CMK (cell line): ENCODE data around the gene GNA12.

ENCODE experiments used
- DNase-seq: peaks from one replicate; pipeline ENCODE4 v3.0.0-alpha.2; 2010; ENCODE audit warnings: low read depth

GNA12 gene

DNA sequence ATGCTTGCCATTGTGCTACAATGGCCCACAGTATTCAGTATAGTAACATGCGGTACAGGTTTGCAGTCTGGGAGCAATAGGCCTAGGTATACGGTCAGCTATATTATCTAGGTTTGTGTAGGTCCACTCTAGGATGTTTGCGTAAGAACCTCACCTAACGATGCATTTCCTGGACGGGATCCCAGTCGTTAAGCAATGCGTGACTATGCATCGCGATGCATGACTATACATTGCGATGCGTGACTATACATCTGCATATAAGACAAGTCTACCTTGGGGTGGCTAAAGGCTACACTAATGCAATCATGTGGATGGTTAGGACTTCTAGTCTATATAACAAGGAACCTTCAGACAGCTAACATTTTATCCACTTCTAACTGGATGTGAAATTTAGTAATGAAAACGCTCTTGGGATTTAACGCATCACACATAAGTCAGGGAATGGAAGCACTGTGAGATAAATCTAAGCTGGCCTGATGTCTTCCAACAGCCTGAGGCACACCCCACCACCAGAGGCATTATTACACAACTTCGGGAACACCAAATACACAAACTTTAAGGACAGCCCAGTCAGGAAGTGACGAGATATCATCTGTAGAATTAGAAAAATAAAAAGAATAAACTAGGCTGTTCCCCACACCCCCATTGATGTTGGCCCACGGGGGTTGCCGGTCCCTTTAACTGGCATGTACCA is 9.2 kb downstream of the GNA12 start:
- DNase-seq = no peak

DNA sequence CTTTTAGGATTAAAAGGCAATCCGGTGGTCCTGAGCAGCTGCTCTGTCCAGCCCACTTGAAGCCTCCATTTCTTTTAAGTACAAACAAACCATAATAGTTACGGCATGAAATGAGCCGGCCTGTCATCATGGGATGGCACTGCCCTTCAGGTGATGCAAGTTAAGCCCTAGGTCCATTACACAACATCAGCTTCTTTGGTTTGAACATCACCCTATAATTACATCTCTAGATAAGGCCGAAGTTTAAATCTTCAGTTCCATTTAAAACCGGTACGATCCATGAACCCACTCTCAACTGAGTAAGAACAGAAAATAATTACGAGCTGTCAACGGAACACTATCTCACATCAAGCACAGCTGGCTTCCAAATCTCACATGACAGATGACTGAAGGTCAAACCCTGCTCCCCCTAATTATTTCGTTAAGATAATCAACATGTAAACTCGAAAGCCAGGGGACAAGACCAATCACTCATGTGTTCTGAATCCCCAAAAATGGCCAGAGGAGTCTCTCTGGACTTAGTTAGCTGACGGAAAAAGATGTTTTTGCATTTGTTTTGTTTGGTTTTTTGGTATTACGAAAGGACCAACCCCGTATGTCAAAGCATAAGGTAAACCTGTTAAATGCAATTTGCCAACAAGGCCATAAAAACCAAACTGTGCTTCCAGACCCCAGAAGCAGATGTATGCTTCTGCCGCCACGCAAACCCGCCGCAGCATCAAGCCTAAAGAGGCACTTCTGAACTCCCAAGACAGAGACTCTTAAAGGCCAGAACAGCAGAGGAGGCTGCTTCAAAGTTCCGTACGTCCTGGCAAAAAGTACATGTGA is 10.8 kb downstream of the GNA12 start:
- no peak for DNase-seq

DNA sequence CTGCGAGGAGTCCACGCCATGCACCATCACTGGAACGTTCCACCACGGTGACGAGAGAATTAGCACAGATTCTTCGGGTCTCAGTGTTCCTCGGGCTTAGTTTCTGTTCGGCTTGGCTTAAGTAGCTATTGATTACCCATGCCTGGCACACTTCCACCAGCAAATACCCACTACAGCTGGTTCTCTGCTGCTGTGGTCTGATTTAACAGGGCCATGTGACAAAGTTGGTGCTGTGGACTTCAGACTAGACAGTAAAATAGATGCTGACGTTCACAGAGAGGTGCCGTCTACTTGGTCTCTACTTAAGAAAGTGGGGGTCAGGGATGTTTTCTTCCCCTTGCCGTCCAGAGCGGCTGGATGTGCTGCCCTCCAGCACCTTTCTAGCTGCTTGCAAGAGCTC is 11.6 kb downstream of the GNA12 start:
- DNase-seq = no peak

DNA sequence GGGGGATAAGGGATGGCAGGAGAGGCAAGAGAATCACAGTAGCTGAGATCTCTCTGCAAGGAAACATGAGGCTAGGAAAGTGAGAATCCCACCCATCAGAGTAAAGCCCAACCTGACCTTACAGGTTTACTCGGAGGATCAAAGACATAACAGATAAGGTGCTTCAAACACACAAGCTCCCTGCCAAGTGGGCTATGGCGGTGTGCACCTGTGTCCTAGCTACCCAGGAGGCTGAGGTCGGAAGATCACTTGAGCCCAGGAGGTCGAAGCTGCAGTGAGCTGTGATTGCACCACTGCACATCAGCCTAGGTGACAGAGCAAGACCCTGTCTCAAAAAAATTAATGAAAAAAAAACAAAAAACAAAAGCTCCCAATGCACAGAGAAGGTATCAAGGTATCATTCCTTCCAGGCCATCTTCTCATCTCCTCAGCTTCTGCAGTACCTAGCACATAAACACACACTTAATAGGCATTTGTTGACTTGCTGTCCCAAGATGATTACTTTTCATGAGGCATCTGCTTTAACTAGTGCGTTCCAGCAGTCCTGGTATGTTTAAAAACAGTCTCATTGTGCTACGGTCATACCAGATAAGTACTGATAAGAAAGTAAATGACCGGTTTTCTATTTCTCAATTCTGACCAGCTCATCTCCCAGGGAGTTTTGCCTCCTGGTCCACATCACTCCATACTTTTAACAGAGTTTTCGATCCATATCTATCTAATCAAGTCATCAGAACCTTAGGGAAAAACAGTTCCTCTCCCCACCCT is 13.3 kb downstream of the GNA12 start:
- DNase-seq = no peak

DNA sequence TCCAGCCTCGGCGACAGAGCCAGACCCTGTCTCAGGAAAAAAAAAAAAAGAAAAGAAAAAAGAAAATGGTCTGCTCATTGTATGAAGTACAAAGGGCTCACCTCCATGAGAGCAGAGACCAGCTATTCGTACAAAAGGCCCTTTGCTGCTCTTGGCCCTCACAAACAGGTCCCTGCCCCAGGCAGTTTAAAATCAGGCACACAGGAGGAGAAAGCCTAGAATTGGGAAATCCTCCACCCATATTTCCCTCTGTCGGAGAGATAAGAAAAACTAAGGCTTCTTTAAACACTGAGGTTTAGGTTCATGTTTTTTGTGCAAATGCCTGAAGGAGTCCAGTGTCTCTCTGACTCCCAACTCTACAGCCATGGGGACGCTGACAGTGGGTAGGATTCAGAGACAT is 15.1 kb downstream of the GNA12 start:
- DNase-seq = no peak

DNA sequence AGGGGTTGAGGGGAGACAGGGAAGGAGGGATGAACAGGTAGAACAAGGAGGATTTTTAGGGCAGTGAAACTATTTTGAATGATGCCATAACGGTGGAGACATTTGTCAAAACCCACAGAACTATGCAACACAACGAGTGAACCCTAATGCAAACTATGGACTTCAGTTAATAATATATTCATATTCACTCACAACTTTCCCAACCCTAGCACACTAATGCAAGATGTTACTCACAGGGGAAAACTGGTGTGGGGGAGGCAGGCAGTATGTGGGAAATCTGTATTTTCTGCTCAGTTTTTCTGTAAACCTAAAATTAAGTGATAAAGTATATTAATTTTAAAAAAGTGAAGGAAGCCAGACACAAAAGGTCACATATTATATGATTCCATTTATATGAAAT is 17.3 kb downstream of the GNA12 start:
- DNase-seq = no peak

DNA sequence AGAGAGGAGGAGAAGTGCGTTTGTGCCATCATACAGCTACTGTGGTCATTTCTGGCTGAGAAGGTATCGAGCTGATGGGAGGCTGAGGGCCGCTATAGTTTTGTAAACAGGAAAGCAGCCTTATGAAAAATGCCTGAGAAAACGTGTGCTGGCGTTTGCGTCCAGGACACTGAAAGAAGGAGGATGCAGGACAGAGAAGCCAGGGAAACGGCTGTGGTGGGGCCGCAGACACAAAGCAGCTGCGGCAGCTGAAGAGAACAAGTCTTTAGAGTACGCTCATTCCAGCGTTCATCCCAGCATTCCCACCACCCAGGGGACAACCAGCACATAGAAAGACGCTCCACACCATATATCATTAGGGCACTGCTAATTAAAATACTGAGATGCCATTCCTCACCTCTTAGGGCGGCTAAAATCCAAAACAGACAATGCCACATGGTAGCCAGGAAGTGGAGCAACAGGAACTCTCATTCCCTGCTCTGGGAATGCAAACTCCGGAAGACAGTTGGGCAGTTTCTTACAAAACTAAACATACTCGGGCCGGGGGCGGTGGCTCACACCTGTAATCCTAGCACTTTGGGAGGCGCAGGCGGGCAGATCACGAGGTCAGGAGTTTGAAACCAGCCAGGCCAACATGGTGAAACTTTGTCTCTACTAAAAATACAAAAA is 18.4 kb downstream of the GNA12 start:
- DNase-seq = no peak

DNA sequence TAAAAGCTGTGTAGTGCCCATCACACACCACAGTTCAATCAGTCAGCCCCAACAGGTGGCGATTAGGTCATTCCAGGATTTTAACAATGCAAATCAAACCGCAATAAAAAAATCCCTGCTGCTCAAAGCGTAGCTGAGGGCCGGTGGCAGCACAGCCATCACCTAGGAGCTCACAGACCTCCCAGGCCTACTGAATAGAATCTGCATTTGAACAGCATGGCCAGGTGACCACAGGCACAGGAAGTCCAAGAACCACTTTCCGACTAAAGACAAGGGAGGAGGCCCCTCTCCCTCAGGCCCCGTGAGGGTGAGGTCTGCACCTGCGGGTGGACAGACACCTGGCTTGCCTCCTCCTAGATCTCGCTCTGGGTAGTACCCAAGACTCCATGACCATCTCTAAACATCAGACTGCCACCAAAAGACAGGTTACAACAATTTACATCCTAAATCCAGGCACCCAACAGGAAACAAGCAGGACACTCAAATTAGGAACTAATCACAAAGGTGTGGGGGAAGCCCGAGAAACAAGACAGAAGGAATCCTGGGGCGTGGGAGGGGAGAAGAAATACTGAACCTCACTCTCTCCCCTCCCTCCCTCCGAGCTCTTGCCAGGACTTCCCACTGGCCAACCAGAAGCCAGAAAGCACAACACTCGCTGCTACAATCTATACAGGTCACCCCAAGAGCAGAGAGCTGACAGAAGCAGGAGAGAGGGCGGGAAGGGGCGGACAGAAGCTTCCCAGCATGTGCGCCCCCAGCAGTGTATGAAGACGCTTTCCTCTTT is 19.2 kb downstream of the GNA12 start:
- no peak for DNase-seq

DNA sequence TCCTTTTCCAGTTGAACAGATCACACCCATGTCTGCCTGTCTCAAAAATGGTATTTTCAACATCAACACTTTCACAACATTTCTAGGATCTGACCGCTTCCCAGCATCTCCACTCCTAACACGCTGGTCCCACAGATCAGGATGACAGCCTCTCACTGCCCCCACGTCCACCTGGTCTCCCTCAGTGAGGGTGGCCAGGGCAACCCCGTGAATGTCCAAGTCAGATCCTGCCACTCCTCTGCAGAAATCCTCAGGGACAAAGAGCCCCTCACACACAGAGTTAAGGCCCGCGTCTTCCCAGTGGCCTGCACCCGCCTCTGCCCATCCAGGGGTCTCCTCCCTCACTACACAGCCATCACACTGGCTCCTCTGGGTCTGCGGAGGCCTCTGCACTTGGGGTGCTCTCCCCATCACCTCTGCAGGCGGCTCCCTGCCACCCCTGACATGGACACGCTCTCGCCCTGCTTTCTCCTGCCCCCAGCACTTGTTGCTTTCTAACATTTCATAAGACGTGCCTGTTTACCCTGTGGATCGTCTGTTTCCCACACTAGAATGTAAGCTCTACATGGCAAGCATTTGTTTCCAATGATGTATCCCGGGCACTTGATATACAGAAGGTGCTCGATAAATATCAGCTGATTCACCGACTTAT is 20.0 kb downstream of the GNA12 start:
- DNase-seq = no peak

DNA sequence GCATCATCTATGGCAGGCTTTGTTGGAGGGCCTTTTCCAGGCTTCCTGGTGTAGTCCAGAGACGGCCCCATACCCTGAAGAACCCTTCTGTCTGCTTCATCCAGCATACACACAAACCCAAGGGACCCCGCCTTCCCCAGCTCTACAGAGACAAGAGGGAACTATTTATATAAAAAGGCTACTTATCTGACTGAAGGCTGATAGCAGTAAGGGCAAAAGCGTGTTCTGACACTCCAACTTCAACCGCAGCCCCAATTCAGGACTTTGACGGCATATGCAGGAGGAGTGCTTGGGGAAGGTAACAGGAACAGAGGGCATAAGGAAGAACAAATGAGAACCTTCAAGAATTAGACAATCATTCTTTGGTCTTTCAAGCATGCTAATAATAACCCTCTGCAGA is 21.0 kb downstream of the GNA12 start:
- no peak for DNase-seq

DNA sequence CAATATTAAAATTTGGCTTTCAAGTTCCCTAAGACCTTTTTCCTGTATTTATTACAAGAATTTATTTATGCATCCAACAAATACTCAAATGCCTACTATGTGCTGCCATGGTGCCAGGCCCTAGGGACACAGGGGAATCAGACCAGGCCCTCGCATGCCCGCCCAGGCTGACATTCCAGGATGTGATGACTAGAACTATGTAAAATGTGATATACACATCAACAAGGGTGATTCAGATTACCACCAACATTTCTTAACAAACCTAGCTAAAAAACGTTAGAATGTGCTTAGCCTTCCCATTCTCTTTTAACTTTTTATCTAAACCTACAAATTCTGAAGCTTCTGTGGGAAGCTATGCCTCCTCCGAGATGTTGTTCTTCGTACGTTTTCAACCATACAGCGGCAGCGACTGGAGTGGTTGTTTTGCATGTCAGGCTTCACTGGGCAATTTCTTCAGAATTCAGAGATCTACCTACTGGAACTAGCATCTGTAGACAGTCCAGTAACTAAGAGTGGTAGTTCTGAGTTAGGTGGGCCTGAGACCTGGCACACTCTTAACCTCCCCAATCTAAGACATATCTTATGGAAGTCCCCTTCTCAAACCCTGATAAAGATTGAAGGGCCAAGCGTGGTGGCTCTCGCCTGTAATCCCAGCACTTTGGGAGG is 22.1 kb downstream of the GNA12 start:
- no peak for DNase-seq

DNA sequence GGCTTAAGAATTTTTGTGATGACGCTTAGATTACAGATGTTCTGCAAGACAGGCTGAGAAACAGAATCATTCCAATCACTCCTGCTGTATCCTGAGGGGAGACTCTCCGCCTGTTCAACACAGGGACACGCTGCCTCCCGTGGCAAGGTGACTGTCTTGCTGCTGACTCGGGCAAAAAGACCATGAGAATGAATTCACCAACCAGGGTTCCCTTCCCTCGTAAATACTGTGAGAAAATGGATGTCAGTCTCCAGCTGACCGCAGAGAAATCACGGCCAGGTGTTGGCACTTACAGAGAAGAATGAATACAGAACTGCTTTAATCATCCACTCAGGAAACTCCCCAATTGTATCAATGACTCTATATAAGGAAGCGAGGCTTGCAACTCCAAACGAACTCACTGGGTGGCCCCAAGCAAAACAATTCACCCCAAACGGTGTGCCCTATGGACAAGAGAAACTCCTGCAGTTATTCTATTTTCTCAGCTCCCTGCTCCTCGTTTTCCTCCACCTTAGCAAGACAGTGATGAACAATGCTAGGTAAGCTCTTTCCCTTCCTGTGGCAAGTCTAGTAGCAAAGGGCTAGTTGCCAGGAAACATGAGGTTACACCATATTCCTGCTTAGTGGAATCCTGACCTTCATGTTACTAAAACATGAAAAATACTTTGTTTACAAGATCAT is 22.8 kb downstream of the GNA12 start:
- DNase-seq = no peak

DNA sequence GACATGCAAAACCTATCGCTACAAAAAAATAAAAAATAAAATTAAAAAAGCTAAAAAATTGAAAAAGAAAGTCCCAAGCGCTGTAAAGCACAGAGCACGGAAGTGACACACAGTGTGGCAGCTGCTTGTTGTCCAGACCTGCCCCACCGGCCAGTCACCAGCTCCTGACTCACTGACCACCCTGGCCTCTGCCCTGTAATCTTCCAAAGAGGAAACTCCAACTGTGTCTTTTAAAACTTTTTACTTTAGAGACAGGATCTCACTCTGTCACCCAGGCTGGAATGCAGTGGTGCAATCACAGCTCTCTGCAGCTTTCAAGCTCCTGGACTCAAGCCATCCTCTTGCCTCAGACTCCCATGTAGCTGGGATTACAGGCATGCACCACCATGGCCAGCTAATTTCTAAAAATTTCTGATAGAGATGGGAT is 23.6 kb downstream of the GNA12 start:
- no peak for DNase-seq

DNA sequence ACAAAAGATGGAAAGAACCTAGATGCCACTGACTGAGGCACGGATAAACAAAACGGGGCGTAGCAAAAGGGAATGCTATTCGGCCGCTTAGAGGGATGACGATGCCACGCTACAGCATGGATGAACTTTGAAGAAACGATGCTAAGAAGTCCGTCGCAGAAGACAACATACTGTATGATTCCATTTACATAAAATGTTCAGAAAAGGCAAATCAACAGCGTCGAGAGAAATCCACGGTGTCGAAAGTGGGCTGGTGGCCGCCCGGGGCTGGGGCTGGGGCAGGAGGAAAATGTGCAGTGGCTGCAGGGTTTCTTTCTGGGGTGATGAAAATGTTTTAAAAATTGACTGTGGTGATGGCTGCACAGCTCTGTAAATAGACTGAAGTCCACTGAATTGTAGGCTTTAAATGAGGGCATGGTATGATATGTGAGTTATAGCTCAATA is 24.1 kb downstream of the GNA12 start:
- DNase-seq = no peak

DNA sequence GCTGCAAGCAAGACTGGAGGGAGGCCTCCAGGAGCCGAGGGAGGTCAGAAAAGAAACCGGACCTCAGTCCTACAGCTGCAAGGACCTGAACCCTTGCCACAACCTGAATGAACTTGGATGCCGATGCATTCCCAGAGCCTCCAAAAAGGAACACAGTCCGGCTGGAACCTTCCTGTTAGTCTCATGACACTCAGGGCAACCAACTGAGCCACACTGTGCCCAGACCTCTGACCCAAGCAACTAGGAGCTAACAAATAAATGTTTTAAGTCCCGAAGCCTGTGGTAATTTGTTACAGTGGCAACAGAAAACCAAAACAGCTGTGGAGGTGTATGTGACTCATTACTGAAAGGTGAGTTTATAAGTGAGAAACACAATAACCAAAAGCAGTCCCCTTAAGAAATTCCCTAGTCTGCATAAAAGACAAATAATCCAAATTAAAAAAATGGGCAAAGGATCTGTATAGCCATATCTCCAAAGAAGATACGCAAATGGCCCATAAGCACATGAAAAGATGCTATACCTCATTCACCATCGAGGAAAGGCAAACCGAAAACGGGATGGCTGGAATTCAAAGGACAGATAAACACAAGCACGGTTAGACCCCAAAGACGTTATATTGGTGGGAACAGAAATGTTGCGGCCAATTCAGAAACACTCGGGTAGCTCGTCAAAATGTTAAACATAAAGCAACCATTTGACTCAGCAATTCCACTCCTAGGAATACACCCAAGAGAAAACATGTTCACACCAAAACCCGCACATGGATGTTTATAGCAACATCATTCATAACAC is 24.8 kb downstream of the GNA12 start:
- DNase-seq = no peak

DNA sequence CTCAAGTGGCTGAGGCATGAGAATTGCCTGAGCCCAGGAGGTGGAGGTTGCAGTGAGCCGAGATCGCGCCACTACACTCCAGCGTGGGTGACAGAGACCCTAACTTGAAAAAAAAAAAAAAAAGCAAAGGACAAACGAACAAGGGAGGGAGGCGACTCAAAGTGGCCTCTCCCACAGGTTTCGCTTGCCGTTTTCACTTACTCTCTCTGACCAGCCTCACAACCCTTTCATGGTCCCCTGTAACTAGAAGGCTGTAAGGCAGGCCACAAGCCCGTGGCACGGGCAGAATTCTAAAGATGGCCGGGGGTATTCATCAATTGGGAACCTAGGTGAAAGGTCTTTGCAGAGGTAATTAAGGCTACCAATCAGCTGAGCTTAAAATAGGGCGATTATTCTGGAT is 25.5 kb downstream of the GNA12 start:
- DNase-seq = no peak

DNA sequence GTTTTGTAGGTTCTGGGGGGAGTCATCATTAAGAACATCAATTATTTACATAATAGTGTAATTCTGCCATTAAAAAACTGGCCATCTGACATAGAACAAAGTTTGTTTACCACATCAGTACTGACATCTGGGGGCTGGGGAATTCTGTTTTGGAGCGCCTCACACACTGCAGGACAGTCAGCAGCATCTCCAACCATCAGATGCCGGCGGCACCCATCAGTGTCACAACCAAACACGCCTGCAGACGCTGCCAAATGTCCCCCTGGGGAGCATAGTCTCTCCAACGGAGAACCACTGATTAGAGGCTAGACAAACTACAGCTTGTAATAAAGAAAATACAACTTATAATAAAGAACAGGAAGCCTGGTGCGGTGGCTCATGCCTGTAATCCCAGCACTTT is 26.0 kb downstream of the GNA12 start:
- DNase-seq = no peak

DNA sequence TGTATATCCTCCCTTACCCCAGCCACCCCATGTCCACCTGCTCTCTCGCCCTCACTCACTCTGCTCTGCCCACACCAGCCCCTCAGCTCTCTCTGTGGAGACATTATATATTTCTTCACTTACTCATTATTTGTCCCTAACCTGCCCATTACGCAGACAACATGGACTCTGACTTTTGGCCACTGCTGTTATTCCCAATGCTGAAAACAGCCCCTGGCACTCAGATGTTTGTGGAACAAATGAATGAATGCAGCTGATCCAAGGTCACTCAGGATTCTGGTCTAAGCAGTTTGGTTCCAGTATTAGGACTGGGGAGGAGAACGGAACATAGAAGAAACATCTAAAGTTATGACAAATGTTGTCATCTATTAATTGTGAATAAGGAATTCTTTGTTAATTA is 26.7 kb downstream of the GNA12 start:
- DNase-seq = no peak

DNA sequence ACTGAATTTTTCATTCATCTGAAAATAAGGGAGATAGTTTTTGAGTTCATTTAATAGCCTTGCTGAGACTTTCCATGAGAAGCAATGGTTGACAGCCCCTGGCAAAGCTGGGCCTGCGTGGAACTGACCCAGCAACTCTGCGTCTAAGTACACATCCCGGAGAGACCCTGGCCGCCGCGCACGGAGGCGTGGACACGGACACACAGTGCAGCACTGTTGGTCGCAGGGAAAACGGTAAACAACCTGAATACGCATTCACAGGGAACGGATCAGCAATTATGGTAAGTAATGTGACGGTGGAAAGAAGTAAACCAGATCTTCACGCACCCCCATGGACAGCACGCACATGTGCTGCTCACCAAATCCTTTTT is 28.2 kb downstream of the GNA12 start:
- DNase-seq = no peak
